Measurements from ENCODE around the gene YPEL5. TPM values are rescaled to one million over a fixed set of nuclear protein-coding genes. Genes with fewer than 3 reads are reported as not detected.

YPEL5 gene
- polyA plus RNA-seq, 3 donors = 231 to 254 (median 235) TPM

GRCh38 chr2:30192314-30192713, 45.5 kb downstream of the YPEL5 start:
- no peak overlapping the region for H2AFZ ChIP-seq (ENCODE audit: insufficient read depth, low read depth, low read length, poor library complexity, severe bottlenecking)
- no peaks in the 10 kb centered on the region for H4K20me1 ChIP-seq (ENCODE audit: insufficient read depth, low read length)
- Mint-ChIP-seq H3K4me1 (peaks cover 17% of the 10 kb centered on the region), H3K4me3 (no peak overlapping the region), H3K9me3 (peaks cover 4 to 12% (median 8%) of the 10 kb centered on the region in 7 donors), H3K27me3 (ENCODE audit: low read depth in 3 of 3) (peaks cover 2 to 7% (median 2%) of the 10 kb centered on the region in 3 donors), H3K36me3 (no peaks in the 10 kb centered on the region), H3K27ac (no peak overlapping the region)
- H3K4me3 ChIP-seq (replicated peaks in 1 of 3; ENCODE audit: low read depth in 2 of 3, low read length in 3 of 3) = no peak overlapping the region
- no peak overlapping the region for H3K9ac ChIP-seq (ENCODE audit: insufficient read depth, low read length, poor library complexity, severe bottlenecking)
- peaks cover 0 to 6% of the 10 kb centered on the region in 2 donors for H3K9me3 ChIP-seq (replicated peaks in 1 of 2; ENCODE audit: control insufficient read depth in 1 of 2, insufficient read depth in 1 of 2, low read length in 2 of 2)
- no peaks in the 10 kb centered on the region for H3K79me2 ChIP-seq (ENCODE audit: insufficient read depth, low read length)
- TF ChIP-seq, protein P1, sequence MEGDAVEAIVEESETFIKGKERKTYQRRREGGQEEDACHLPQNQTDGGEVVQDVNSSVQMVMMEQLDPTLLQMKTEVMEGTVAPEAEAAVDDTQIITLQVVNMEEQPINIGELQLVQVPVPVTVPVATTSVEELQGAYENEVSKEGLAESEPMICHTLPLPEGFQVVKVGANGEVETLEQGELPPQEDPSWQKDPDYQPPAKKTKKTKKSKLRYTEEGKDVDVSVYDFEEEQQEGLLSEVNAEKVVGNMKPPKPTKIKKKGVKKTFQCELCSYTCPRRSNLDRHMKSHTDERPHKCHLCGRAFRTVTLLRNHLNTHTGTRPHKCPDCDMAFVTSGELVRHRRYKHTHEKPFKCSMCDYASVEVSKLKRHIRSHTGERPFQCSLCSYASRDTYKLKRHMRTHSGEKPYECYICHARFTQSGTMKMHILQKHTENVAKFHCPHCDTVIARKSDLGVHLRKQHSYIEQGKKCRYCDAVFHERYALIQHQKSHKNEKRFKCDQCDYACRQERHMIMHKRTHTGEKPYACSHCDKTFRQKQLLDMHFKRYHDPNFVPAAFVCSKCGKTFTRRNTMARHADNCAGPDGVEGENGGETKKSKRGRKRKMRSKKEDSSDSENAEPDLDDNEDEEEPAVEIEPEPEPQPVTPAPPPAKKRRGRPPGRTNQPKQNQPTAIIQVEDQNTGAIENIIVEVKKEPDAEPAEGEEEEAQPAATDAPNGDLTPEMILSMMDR (IDR thresholded peaks at IDR 0.05) = no peak
- no peak overlapping the region for H3K4me2 ChIP-seq (replicated peaks; ENCODE audit: extremely low read depth, low read length, poor library complexity, severe bottlenecking)
- no peak overlapping the region for H3K27ac ChIP-seq (ENCODE audit: low read depth in 1 of 2, low read length in 2 of 2)
- intact Hi-C loops (cut with micrococcal nuclease) = no loop called here
- no peak for DNase-seq
- H3K27me3 ChIP-seq (ENCODE audit: control insufficient read depth in 2 of 2, insufficient read depth in 2 of 2, low read length in 2 of 2) = no peaks in the 10 kb centered on the region
- no CpG with 5 or more reads among the region's 4 CpGs for WGBS (ENCODE audit: insufficient coverage)
- peaks cover 15% of the 10 kb centered on the region in 2 donors for H3K4me1 ChIP-seq (ENCODE audit: control insufficient read depth in 1 of 2, insufficient read depth in 2 of 2, low read length in 2 of 2)
- no peaks in the 10 kb centered on the region for H3K36me3 ChIP-seq (replicated peaks in 1 of 2; ENCODE audit: control insufficient read depth in 1 of 2, insufficient read depth in 2 of 2, low read length in 2 of 2)

DNA sequence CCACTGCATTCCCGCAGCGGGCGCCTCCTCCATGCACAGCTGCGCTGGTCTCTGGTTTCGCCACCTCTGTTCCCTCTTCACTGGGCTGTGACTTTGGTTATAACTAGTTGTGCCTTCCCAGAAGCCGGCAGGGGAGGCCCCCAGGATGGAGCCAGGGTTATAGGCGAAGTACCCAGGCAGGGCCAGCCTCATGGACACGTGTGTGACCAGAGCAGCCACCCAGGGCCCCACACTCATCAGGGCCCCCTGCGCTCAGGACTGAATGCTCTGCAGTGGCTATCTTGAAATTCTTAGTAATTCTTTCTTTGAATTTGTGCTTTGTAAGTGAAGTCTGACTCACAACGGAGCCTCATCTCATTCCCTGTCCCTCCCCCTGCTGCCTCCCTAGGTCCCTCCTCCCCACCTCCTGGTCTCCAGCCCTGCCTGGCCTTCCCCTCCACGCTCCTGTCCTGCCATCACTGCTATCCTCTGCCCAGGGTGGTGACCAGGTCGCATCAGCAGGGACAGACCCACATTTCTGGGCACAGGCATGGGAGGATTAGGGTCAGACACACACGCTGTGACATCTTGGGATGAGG, 46.4 kb downstream of the YPEL5 start:
- Mint-ChIP-seq H3K4me1 (peaks cover 17% of the 10 kb centered on the region), H3K27ac (no peak overlapping the region), H3K27me3 (ENCODE audit: low read depth in 3 of 3) (peaks cover 2 to 7% (median 2%) of the 10 kb centered on the region in 3 donors), H3K9me3 (peaks cover 4 to 12% (median 8%) of the 10 kb centered on the region in 7 donors), H3K36me3 (no peaks in the 10 kb centered on the region), H3K4me3 (no peak overlapping the region)
- Histone ChIP-seq H3K36me3 (replicated peaks in 1 of 2; ENCODE audit: control insufficient read depth in 1 of 2, insufficient read depth in 2 of 2, low read length in 2 of 2) (no peaks in the 10 kb centered on the region), H3K9ac (ENCODE audit: insufficient read depth, low read length, poor library complexity, severe bottlenecking) (no peak overlapping the region), H3K79me2 (ENCODE audit: insufficient read depth, low read length) (no peaks in the 10 kb centered on the region), H4K20me1 (ENCODE audit: insufficient read depth, low read length) (no peaks in the 10 kb centered on the region), H3K4me2 (replicated peaks; ENCODE audit: extremely low read depth, low read length, poor library complexity, severe bottlenecking) (no peak overlapping the region), H3K9me3 (replicated peaks in 1 of 2; ENCODE audit: control insufficient read depth in 1 of 2, insufficient read depth in 1 of 2, low read length in 2 of 2) (peaks cover 0 to 6% of the 10 kb centered on the region in 2 donors), H3K27me3 (ENCODE audit: control insufficient read depth in 2 of 2, insufficient read depth in 2 of 2, low read length in 2 of 2) (no peaks in the 10 kb centered on the region), H3K27ac (ENCODE audit: low read depth in 1 of 2, low read length in 2 of 2) (no peak overlapping the region), H2AFZ (ENCODE audit: insufficient read depth, low read depth, low read length, poor library complexity, severe bottlenecking) (no peak overlapping the region), H3K4me3 (replicated peaks in 1 of 3; ENCODE audit: low read depth in 2 of 3, low read length in 3 of 3) (no peak overlapping the region), H3K4me1 (ENCODE audit: control insufficient read depth in 1 of 2, insufficient read depth in 2 of 2, low read length in 2 of 2) (peaks cover 15% of the 10 kb centered on the region in 2 donors)
- TF ChIP-seq, protein P1 (IDR thresholded peaks at IDR 0.05) = no peak
- intact Hi-C loops (cut with micrococcal nuclease) = no loop called here
- WGBS (ENCODE audit: insufficient coverage) = 89% methylated on average over 10 of the region's 13 CpGs
- no peak for DNase-seq

All from CD14-positive monocyte (primary cell).